WTC11 (cell line): ENCODE data around the gene GAL3ST1.

Source experiments
- ATF3 ChIP-seq: sonication (generic); formaldehyde crosslinking; conservative IDR thresholded peaks from 2 replicates; pipeline ENCODE4 v1.8.1; 2022; ENCODE audit warnings: mild to moderate bottlenecking, missing genetic modification reagents
- CBFB ChIP-seq: sonication (generic); formaldehyde crosslinking; IDR thresholded peaks from 2 replicates; pipeline ENCODE4 v1.8.1; 2022; ENCODE audit warnings: mild to moderate bottlenecking, low read depth, missing genetic modification reagents
- CREB1 ChIP-seq: sonication (generic); formaldehyde crosslinking; IDR thresholded peaks from 2 replicates; pipeline ENCODE4 v1.8.0; 2023; ENCODE audit warnings: mild to moderate bottlenecking, missing genetic modification reagents
- CTCF ChIP-seq: fragments of 200-600 bp; IDR thresholded peaks from 2 replicates; pipeline ENCODE4 v1.8.0; 2022; ENCODE audit warnings: antibody characterized with exemption
- FOXK1 ChIP-seq: sonication (generic); formaldehyde crosslinking; IDR thresholded peaks from 2 replicates; pipeline ENCODE4 v1.8.0; 2022; ENCODE audit warnings: mild to moderate bottlenecking, moderate library complexity, missing genetic modification reagents
- MAX ChIP-seq: sonication (generic); formaldehyde crosslinking; IDR thresholded peaks from 2 replicates; pipeline ENCODE4 v1.8.0; 2022; ENCODE audit warnings: mild to moderate bottlenecking, missing genetic modification reagents
- MXD4 ChIP-seq: fragments of 250-450 bp; sonication (Bioruptor Pico); IDR thresholded peaks from 2 replicates; pipeline ENCODE4 v1.8.0; 2021; ENCODE audit warnings: mild to moderate bottlenecking, moderate library complexity, borderline replicate concordance
- MYBL2 ChIP-seq: sonication (generic); formaldehyde crosslinking; IDR thresholded peaks from 2 replicates; pipeline ENCODE4 v1.8.1; 2023; ENCODE audit warnings: mild to moderate bottlenecking, moderate library complexity, missing genetic modification reagents
- SMAD3 ChIP-seq: sonication (generic); formaldehyde crosslinking; IDR thresholded peaks from 2 replicates; pipeline ENCODE4 v1.8.0; 2022; ENCODE audit warnings: missing genetic modification reagents, mild to moderate bottlenecking, borderline replicate concordance
- ZNF423 ChIP-seq: fragments of 250-450 bp; sonication (Bioruptor Pico); IDR thresholded peaks from 2 replicates; pipeline ENCODE4 v2.1.2; 2022; ENCODE audit warnings: mild to moderate bottlenecking, moderate library complexity
- ZSCAN18 ChIP-seq: fragments of 250-450 bp; sonication (Bioruptor Pico); IDR thresholded peaks from 2 replicates; pipeline ENCODE4 v2.1.2; 2022; ENCODE audit warnings: mild to moderate bottlenecking, moderate library complexity
- TF ChIP-seq, protein P1 (sequence below): sonication (generic); formaldehyde crosslinking; IDR thresholded peaks from 2 replicates; pipeline ENCODE4 v1.8.1; 2022; ENCODE audit warnings: low read depth, mild to moderate bottlenecking, moderate library complexity, missing genetic modification reagents, borderline replicate concordance

DNA sequence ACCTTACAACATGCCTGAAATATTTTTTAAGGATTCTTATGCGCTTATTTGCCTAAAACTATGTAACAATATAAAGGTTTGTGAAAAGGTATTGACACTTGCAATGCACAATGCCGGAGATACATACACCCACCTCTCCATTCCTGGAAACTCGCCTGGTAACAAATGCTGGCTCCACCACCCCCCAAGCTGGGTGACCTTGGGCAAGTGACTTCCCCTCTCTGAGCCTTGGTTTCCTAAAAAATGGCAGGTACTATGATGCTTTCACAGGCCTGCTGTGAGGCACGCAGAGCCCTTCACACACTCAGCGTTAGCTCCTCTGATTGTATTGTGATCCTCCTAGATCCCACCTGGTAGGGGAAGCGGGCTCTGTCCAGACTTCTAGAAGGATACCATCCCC lies 2.3 kb downstream of the GAL3ST1 start:
- TF ChIP-seq SMAD3 (no peak), CTCF (no peak), MYBL2 (no peak), MXD4 (CRISPR knock-in tag) (no peak), MAX (no peak), ZNF423 (CRISPR knock-in tag) (no peak), CBFB (CRISPR knock-in tag) (no peak), ATF3 (CRISPR knock-in tag) (no peak), ZSCAN18 (no peak), CREB1 (CRISPR knock-in tag) (no peak), FOXK1 (no peak)
- TF ChIP-seq, protein P1, sequence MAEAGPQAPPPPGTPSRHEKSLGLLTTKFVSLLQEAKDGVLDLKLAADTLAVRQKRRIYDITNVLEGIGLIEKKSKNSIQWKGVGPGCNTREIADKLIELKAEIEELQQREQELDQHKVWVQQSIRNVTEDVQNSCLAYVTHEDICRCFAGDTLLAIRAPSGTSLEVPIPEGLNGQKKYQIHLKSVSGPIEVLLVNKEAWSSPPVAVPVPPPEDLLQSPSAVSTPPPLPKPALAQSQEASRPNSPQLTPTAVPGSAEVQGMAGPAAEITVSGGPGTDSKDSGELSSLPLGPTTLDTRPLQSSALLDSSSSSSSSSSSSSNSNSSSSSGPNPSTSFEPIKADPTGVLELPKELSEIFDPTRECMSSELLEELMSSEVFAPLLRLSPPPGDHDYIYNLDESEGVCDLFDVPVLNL (CRISPR knock-in tag): no peak
